GM12892 (cell line): ENCODE results near the gene RNASEH1.
"Not testable (repeated sequence)": the region's sequence is repeated elsewhere in the genome, so short reads cannot be mapped to it uniquely, and the experiment has no call there.

ENCODE experiments used
- DNase-seq: peaks from one replicate; pipeline ENCODE4 v3.0.0; 2011; ENCODE audit not compliant: insufficient read length
- FAIRE-seq: peaks from 2 replicates; lab custom pipeline; 2011; peaks lifted over from hg19 to GRCh38; lab: Jason Lieb, UNC
- POLR2A ChIP-seq: IDR thresholded peaks from 2 replicates; pipeline ENCODE4 v1.6.1; 2011; ENCODE audit warnings: low read depth, low read length, control low read depth
- POLR2AphosphoS5 ChIP-seq: IDR thresholded peaks from 2 replicates; pipeline ENCODE4 v1.6.1; 2011; ENCODE audit warnings: low read depth, low read length, control low read depth
- TAF1 ChIP-seq: IDR thresholded peaks from 2 replicates; pipeline ENCODE4 v1.6.1; 2011; ENCODE audit warnings: low read depth, mild to moderate bottlenecking, control low read depth, low read length, borderline replicate concordance

Gene RNASEH1

DNA sequence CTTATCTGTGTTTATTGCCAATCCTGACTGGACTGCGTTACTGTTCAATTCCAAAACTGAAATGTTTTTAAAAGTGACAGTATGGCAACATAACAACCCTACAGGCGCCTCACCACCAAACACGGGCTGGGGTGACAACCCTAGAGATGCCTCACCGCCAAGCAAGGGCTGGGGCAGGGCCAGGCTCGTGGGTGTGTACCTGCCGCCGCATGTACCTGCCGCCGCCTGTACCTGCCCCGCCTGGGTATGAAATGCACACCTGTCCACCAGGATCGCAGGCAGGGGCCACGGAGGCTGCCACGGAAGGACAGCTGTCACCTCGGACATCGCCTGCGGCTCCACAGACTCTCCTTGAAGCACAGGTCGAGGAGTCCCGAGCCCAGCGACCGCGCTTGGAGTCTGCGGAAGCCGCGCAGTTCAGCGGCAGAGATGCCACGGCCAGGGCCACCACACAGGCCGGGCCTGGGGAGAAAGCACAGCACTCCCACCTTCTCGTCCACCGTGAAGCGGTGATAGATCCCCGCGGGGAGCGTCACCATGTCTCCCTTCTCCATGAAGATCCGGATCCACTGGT, 57.7 kb downstream of the RNASEH1 start:
- TF ChIP-seq TAF1 (no peak), POLR2AphosphoS5 (no peak), POLR2A (no peak)
- DNase-seq (no peak), FAIRE-seq (no peak)

DNA sequence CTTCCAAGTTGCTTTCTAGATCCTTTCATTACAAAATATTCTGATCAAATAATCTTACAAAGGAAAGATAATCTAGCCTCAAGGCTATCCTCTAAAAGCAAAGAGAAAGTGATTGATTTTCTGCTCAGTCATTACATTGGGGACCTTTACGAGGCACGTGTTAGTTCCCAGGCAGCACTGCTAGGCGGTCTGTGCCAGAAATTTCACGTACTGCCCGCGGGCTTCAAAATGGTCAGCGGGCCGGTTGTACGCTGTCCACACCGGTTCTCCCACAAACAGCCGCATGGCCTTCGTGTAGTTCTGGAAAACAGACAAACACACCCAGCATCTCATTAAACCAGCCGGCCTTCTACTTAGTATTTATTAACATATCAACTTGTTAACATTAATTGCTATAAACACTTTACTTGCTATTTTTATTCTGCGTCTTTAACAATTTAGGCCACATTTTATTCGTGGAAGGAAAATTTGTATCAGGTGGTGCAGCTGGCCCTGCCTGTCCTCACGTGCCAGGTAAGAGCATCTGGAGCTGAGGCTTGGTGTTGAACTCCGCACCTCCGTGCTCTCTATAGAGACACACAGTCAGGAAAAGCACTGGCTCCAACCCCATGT, 59.2 kb downstream of the RNASEH1 start:
- DNase-seq (no peak), FAIRE-seq (no peak)
- no peak for TF ChIP-seq POLR2A
- no peak for TF ChIP-seq TAF1
- TF ChIP-seq POLR2AphosphoS5, result no peak

DNA sequence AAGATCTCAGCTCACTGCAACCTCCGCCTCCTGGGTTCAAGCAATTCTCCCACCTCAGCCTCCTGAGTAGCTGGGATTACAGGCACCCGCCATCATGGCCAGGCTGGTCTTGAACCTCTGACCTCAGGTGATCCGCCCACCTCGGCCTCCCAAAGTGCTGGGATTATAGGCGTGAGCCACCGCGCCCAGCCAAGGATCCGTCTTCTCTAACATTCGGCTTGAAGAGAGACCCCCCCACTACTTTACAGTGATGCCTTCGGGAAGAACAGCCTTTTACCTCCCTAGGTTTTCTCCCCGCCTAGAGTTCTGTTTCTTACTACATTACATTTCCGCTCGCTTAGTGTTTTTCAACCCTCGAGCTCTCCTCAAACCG, 61.4 kb downstream of the RNASEH1 start:
- DNase-seq, FAIRE-seq: not testable (repeated sequence)
